Stimulated activated CD4-positive, alpha-beta T cell treated with anti-CD3 and anti-CD28 coated beads, Interleukin-4, amount 100 ng/mL, for 1 hour (primary cell): Measurements from ENCODE around the gene EEA1.
"Not testable (repeated sequence)": the region's sequence is repeated elsewhere in the genome, so short reads cannot be mapped to it uniquely, and the experiment has no call there.

ENCODE experiments used
- DNase-seq: peaks from one replicate; pipeline ENCODE4 v3.0.0-alpha.2; 2020

EEA1 gene

GRCh38 chr12:92794356-92794755 is 134.7 kb downstream of the EEA1 start:
- DNase-seq: not testable (repeated sequence)

- DNase-seq: no peak
Measured at GRCh38 chr12:92786045-92786444, 143.1 kb downstream of the EEA1 start.

DNA sequence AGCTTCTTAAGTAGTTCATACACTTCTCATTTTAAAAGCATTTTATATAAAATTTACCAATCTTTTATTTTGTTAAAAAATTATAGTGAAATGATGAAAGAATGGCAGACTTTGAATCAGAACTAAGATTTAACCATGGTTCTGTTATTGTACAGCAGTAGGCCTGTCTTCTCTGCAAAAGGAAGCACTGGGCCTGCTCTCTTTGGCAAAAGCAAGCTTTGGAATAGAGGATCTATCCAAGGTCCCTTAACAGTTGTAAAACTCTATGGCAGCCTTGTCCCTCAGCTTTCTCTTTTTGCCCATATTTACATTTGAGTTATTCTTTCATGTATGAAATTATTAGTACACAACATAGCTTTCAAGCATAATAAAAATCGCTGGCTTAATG is 143.5 kb downstream of the EEA1 start:
- no peak for DNase-seq

GRCh38 chr12:92784797-92785562 is 144.1 kb downstream of the EEA1 start:
- no peak for DNase-seq

GRCh38 chr12:92784356-92784755 is 144.7 kb downstream of the EEA1 start:
- DNase-seq: no peak

DNA sequence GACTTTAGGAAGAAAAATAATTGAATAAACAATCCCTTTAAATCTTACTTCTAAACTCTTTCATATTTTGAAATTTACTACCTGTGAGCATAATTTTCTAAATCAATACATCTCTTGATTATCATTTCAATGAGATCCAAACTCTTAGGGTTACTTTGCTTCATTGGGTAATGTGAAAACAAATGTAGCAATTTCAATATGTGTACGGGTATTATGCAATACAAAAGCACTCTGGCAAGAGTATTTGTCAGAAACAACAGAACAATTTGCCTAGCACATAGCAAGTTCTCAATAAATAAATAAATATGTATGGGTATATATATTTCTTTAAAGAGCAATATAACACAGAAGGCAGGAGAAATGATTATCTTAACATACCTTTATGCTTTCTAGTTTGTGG is 149.2 kb downstream of the EEA1 start:
- DNase-seq: no peak

DNA sequence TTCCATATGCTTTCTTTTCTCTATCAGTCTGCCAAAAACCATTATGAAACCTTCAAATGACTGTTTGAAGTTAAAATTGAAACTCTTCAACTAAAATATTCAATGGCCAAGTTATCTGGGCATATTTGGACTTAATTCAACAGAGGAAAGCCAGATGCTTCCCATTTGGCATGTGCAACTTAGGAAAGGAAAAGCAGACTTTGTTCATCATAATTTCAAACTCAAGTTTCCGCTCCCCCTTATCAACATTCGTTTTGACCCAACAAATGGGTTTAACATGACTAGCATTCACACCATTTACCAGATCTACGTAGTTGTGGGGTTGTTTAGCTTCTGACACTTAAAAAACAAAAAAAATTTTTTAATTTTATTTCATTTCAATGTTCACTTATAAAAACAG is 150.6 kb downstream of the EEA1 start:
- DNase-seq: no peak

GRCh38 chr12:92775416-92775815 is 153.7 kb downstream of the EEA1 start:
- DNase-seq: no peak

DNA sequence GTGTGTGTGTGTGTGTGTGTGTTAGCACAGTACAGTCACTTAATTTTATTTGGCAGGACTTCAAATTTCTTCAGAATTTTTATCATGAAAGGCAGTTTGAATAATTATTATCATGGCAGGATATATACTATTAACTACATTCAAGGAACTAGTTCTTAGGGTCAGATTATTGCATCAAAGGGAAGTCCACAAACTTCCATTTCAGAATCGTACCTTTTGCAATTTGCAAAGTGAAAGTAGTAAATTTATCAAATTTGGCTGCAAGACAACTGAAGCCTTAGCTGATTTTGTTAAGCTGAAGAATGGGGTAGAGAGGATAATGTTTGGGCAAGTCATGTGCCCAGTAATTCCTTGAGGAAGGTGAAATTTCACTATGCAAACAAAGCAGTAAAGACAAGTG is 158.1 kb downstream of the EEA1 start:
- DNase-seq: no peak

DNA sequence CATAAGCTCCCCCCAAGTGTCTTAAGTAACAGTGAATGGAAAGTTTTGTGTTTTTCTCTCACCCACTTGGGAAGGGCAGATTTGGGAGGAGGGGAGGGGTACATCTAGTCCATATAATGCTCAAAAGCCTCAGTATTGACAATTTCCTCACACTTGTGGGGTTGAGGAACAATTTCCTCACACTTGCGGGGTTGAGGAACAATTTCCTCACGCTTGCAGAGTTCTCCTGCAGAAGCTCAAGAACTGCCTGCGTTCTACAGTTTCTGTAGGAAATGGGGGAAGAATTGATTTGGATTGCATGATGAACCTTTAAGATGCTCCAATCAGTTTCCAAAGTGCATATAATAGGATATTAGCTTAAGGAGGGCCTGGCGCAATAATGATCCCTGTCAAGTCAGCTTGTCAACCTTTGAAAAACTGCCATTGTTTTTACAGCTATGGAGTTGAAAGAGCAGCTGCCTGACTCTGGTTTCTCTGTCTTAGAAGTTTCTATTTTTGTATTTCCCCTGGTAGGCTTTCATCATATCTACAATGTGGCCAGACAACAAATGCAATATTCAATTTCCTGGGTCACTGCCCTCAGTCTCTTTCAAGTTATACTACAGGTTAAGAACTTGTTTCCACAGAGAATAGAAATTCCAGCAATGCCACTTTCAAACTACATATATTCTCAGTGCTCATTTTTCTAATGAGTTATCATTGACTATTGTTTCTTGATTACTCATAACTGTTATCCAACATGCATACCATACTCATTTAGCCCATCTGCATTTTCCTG is 159.8 kb downstream of the EEA1 start:
- DNase-seq: no peak

DNA sequence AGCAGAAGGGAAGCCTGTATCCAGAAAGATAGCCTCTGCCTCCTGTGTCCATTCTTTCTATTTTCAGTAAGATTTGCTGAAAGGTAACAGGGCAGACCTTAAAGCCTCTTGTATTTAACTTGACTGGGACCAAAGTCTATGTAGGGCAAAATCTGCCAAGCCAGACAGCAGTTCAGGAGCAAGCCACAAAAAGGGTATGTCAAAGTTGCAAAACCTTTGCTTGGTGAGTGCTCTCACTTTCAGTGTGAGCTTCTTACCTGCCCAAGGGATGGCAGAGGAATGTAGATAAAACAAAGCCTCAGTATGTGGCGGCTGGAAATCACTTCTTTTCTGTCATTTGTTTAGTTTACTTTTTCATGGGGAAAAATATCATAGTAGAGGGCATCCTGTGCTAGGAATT is 163.2 kb downstream of the EEA1 start:
- DNase-seq: no peak

GRCh38 chr12:92764831-92765230 is 164.3 kb downstream of the EEA1 start:
- DNase-seq: no peak

DNA sequence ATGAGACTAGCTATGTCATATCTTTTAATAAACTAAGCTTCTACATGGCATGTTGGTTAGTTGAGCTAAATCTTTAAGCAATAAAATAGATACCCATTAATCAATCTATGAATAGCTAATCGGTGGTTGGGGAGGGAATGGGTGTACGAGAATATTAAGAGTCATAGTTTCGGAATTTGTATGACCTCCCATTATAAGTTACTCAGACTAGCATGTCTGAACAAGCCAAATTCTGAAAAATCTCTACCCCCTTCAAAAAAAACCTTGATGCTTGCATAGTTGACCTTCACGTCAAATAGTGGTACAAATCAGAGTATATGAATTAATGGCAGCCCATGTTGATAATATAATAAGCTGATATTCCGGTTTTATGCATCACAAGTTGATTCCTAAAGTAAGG is 166.3 kb downstream of the EEA1 start:
- no peak for DNase-seq

- no peak for DNase-seq
Measured at GRCh38 chr12:92759634-92760268, 169.3 kb downstream of the EEA1 start.

- DNase-seq: no peak
Measured at GRCh38 chr12:92757597-92758121, 171.4 kb downstream of the EEA1 start.

- no peak for DNase-seq
Measured at GRCh38 chr12:92756898-92757596, 172.0 kb downstream of the EEA1 start.

DNA sequence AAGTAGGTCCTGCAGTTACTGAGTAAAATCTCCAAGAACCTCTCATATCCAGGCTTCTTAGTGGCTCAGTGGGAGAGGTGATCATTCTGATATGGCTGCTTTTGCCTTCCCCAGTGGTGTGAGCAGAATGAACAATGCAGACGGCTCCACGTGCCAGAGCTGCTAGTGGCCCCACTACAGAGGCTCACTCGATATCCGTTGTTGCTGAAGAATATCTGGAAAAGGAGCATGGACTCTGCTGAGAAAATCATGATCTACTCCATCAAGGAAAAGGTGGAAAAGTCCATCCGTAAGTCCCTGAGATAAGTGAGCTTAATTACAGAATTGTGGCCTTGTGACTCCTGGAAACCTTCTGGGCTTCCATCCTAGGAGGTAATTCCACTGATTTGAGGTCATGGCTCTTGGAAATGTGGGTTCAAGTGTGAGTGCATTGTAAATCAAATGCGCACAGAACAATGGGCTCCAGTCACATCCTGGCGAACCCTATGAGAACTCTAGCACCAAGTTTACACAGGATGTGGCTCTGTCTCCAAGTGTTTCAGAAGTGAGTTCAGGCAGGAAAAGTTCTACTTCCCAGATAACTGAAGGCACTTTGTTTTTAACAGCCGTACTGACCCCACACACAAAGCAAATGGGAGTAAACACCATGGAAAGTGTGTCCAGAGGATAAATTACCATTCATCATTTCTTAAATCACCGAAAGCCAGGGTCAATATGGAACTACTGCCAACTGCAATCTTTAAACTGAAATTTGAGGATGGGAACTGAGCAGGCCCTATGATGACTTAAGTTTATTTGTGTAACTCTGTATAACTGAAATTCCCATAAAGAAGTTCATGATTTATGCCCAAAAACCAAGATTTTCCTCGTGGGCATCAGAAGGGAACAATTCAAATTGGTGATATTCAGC is 174.9 kb downstream of the EEA1 start:
- DNase-seq: no peak

- DNase-seq: not testable (repeated sequence)
Measured at GRCh38 chr12:92749691-92750090, 179.4 kb downstream of the EEA1 start.

GRCh38 chr12:92747151-92747550 is 181.9 kb downstream of the EEA1 start:
- no peak for DNase-seq

DNA sequence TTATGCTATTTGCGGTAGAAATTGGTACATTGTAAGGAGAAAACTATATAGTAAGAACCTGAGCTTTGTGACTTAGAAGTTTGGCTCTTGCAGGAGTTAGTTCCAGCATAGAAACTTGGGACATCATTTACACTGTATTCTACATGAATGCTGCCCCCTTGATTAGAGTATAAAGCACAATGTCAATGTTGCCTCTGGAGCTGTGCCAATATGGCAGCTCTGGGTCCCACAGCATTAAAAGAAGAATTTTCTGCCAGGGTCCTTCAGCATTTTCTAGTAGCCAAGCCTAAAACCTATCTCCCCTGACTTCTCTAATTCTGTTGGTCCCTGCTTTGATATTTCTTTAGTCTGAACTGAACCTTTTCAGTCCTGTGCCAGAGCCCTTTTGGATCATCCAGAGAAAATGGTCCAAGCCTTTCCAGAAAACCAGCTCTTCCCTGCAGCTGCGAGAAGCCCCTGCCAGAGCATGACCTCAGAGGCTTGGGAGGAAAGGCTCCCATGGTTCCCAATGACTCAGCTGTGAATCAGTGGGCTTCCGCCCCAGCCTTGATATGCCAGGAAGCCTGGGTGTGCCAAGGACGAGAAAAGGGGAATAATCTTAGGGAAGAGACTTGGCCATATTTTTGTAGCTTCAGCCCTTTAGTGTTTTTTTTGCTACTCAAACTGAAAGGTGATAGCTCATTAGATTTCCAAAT is 183.1 kb downstream of the EEA1 start:
- no peak for DNase-seq

DNA sequence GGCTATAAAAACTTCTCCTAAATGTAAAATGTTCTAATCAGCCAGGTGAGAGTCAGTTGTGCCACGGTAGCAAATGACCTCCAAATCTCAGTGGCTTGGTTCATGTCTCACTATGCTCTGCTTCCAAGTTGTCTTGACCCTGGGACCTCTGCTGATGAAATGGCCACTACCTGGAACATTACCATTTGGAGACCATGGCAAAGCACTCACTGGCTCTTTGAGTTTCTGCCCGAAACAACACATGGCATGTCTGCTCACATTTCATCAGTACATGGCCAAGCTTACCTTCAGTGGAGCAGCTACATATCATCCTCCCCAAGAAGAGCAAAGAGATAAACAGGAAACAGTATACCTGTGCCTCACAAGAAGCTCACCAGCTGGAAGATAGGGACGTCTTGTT is 186.1 kb downstream of the EEA1 start:
- no peak for DNase-seq
